A549 (cell line): ENCODE data around the gene IRF4.

Experiments used
- HOXB5 ChIP-seq: fragments of 250-450 bp; sonication (Bioruptor Pico); IDR thresholded peaks from 2 replicates; pipeline ENCODE4 v1.5.0; 2020; ENCODE audit warnings: mild to moderate bottlenecking, moderate library complexity
- NR3C1 ChIP-seq: fragments of >200 bp; sonication (Bioruptor Twin); formaldehyde crosslinking; IDR thresholded peaks from 3 replicates; pipeline ENCODE4 v1.6.1; 2017
- TF ChIP-seq, protein P1 (sequence below): fragments of >200 bp; sonication (Bioruptor Twin); formaldehyde crosslinking; IDR thresholded peaks from 3 replicates; pipeline ENCODE4 v1.6.1; 2016

DNA sequence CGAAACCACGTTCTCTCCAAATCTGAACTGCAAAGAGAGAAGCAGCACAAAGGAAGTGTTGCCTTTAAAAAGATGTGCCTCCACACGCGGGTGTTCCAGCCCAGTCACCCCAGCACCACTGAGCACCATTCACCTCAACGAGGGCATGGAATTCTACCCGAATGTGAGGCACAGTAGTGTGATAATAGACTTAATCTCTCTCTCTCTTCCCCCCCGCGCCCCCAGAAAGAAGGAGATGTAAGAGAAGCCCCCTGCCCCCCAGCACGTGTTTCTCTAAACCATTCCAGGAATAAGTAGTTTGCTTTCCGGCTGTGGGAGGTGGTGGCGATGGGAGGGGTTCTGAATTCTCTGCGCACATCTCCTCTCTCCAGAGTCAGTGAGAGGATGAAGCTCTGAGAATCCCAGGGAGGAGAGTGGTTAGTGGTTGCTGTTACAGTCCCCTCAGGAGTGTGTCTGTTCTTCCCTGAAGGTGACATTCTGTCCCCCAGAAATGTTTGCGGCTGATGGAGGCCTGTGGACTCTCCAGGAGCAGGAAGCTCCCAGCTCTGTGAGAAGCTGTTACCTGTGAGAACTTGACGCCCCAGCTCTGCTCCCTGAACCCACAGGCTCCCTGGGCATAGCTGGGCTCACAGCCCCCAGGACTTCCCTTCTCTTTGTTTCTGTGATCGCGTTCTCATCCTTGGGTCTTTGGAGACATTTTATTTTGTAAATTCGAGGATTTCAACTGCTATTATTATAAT, 23.5 kb upstream of the IRF4 start:
- TF ChIP-seq HOXB5 (CRISPR knock-in tag): no peak
- TF ChIP-seq, protein P1, sequence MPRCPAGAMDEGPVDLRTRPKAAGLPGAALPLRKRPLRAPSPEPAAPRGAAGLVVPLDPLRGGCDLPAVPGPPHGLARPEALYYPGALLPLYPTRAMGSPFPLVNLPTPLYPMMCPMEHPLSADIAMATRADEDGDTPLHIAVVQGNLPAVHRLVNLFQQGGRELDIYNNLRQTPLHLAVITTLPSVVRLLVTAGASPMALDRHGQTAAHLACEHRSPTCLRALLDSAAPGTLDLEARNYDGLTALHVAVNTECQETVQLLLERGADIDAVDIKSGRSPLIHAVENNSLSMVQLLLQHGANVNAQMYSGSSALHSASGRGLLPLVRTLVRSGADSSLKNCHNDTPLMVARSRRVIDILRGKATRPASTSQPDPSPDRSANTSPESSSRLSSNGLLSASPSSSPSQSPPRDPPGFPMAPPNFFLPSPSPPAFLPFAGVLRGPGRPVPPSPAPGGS: no peak
- TF ChIP-seq NR3C1: no peak
